Measurements from ENCODE around the gene KCNC4. TPM values are rescaled to one million over a fixed set of nuclear protein-coding genes. Genes with fewer than 3 reads are reported as not detected.

The KCNC4 gene
- total and polyA plus RNA-seq, 9 donors = 3.2 to 18.0 (median 11.7) TPM

DNA sequence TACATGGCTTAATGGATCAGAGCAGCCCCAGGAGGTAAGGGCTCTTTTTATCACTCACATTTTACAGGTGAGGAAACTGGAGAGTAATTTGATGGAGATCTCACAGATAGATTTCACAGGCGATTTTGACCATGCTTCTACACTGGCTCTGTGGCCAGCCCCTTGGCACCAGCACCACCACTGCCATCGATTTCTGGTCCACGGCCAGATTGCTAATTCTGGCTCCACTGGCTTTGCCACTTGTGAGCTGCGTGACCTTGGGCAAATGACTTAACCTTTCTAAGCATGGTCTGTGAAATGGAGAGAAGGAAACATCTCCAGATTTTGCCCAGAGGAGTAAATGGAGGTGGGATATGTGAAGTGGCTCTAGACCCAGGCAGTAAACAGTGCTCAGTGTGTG lies 32.6 kb downstream of the KCNC4 start:
- TF ChIP-seq EP300 (IDR thresholded peaks at IDR 0.05) = no peak
- DNase-seq = no peak
- Histone ChIP-seq H3K4me3 (no peak overlapping the region), H3K27me3 (no peaks in the 10 kb centered on the region), H3K27ac (no peak overlapping the region), H3K4me1 (ENCODE audit: insufficient read depth) (peaks cover 3% of the 10 kb centered on the region), H3K9me3 (no peaks in the 10 kb centered on the region), H3K36me3 (no peaks in the 10 kb centered on the region)
- intact Hi-C loops (cut with DNase I) = no loop called here
- WGBS, 3 donors = 86 to 94% (median 91%) methylated on average over 4 of the region's 4 CpGs

DNA sequence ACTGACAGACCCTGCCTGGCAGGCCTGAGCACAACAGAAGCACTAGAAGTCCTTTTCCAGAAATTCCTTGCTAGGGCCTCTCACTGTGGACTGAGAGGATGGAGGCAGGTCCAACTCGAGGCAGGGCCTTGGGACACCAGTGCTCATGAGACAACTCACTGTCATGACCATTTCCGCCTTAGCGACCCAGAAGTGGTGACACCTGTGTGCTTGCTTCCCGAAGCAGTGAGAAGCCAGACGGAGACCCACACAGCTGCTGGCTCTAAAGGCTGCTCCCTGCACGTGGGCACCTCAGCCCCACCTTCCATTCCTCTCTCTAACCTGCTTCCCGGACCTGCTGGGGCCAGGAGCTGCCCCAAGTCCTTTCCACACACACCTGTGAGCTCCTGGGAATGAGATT lies 33.0 kb downstream of the KCNC4 start:
- Histone ChIP-seq H3K4me1 (ENCODE audit: insufficient read depth) (peaks cover 3% of the 10 kb centered on the region), H3K27me3 (no peaks in the 10 kb centered on the region), H3K9me3 (no peaks in the 10 kb centered on the region), H3K27ac (no peak overlapping the region), H3K4me3 (no peak overlapping the region), H3K36me3 (no peaks in the 10 kb centered on the region)
- intact Hi-C loops (cut with DNase I) = no loop called here
- TF ChIP-seq EP300 (IDR thresholded peaks at IDR 0.05) (no peak), POLR2A (IDR thresholded peaks at IDR 0.05) (no peak)
- TF ChIP-seq, protein P1, sequence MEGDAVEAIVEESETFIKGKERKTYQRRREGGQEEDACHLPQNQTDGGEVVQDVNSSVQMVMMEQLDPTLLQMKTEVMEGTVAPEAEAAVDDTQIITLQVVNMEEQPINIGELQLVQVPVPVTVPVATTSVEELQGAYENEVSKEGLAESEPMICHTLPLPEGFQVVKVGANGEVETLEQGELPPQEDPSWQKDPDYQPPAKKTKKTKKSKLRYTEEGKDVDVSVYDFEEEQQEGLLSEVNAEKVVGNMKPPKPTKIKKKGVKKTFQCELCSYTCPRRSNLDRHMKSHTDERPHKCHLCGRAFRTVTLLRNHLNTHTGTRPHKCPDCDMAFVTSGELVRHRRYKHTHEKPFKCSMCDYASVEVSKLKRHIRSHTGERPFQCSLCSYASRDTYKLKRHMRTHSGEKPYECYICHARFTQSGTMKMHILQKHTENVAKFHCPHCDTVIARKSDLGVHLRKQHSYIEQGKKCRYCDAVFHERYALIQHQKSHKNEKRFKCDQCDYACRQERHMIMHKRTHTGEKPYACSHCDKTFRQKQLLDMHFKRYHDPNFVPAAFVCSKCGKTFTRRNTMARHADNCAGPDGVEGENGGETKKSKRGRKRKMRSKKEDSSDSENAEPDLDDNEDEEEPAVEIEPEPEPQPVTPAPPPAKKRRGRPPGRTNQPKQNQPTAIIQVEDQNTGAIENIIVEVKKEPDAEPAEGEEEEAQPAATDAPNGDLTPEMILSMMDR (IDR thresholded peaks at IDR 0.05) = no peak
- WGBS, 3 donors = 70 to 81% (median 74%) methylated on average over 7 of the region's 7 CpGs
- DNase-seq = no peak

DNA sequence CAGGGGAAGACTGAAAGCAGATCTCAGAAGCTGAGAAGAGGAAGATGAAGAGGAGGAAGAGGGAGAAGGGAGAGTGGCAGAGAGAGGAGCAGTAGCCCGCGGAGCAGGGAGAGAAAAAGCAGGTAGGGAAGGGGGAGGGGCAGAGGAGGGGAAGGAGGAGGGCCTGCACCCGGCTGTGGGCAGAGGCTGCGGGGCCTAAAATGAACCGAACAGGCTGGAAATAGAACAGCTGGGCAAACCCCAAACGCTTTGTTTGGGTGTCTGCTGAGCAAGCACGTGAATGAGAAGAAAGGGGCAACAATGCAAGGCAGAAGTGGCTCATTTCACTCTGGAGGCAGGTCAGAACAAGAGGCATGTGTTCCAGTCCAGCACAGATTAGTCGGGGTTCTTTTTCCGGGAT lies 33.5 kb downstream of the KCNC4 start:
- Histone ChIP-seq H3K27ac (no peak overlapping the region), H3K4me3 (no peak overlapping the region), H3K4me1 (ENCODE audit: insufficient read depth) (peaks cover 3% of the 10 kb centered on the region), H3K27me3 (no peaks in the 10 kb centered on the region), H3K36me3 (no peaks in the 10 kb centered on the region), H3K9me3 (no peaks in the 10 kb centered on the region)
- no peak for TF ChIP-seq POLR2A (IDR thresholded peaks at IDR 0.05)
- TF ChIP-seq, protein P1 (IDR thresholded peaks at IDR 0.05) = no peak
- no peak for TF ChIP-seq EP300 (IDR thresholded peaks at IDR 0.05)
- intact Hi-C loops (cut with DNase I) = no loop called here
- no peak for DNase-seq
- 16 to 42% (median 18%) methylated on average over 9 of the region's 9 CpGs for WGBS, 3 donors

DNA sequence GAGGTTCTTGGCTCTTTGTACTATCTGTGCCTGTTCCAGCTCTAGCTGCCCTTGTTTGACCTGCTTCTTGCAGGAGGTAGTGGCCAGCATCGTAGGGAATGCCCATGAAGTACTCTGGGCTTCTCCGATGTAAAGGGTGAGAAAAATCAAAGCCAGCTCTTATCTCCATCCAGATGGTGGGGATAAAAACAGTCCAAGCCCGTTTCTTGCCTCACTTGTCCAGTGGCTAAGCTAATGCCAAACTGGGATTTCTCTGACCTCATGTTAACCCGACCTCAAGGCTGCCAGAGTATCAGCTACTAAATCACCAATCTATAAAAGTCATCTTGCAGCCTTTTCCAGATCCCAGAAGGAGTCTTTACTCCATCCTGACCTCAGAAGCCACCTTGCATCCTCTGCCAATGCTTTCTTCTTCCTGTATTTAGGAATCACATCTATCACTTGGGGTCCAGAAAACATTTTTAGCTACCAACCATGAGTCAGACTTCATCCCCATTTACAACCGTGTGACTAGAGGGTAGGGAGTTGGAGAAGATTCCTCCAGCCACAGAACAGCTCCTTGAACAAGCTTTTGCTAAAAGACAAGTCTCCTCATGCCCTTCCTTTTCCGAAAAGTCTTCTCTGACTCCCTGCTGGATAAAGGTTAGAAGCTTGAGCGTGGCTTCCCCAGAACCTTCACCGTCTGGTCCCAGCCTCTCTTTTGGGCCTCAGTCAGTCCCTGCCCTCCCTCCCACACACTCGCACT lies 35.9 kb downstream of the KCNC4 start:
- 60 to 73% (median 71%) methylated on average over 9 of the region's 9 CpGs for WGBS, 3 donors
- no peak overlapping the region for H3K27ac ChIP-seq
- no peak overlapping the region for H3K4me3 ChIP-seq
- H3K4me1 ChIP-seq (ENCODE audit: insufficient read depth) = peaks cover 3% of the 10 kb centered on the region
- no peaks in the 10 kb centered on the region for H3K27me3 ChIP-seq
- no peak for DNase-seq
- no peaks in the 10 kb centered on the region for H3K9me3 ChIP-seq
- intact Hi-C loops (cut with DNase I) = no loop called here
- TF ChIP-seq POLR2A (IDR thresholded peaks at IDR 0.05) = no peak
- TF ChIP-seq, protein P1 (IDR thresholded peaks at IDR 0.05) = no peak
- TF ChIP-seq EP300 (IDR thresholded peaks at IDR 0.05) = no peak
- H3K36me3 ChIP-seq = no peaks in the 10 kb centered on the region

DNA sequence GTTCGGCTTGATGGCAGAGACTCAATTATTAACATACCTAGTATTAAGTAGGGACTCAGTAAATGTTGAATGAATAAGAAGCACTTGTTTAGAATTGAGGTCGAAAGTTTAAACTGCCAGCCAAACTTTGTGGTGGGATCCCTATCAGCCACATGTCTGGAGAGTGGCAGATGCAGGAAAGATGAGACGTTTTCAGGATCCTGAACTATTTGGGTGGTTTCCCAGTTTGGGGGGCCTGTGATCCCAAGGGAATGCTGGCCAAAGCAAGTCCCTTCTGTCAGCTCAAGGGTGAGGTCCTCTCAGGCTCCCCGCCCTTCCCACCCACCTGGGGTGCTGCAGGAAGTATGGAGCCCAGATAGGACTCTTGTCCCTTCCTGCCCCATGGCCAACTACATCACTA lies 38.6 kb downstream of the KCNC4 start:
- WGBS, 3 donors = 78 to 84% (median 83%) methylated on average over 4 of the region's 4 CpGs
- H3K27ac ChIP-seq = no peak overlapping the region
- TF ChIP-seq POLR2A (IDR thresholded peaks at IDR 0.05) (no peak), EP300 (IDR thresholded peaks at IDR 0.05) (no peak)
- TF ChIP-seq, protein P1 (IDR thresholded peaks at IDR 0.05) = no peak
- no peaks in the 10 kb centered on the region for H3K9me3 ChIP-seq
- H3K4me1 ChIP-seq (ENCODE audit: insufficient read depth) = no peaks in the 10 kb centered on the region
- no peaks in the 10 kb centered on the region for H3K36me3 ChIP-seq
- H3K27me3 ChIP-seq = no peaks in the 10 kb centered on the region
- no peak overlapping the region for H3K4me3 ChIP-seq
- no peak for DNase-seq
- intact Hi-C loops (cut with DNase I) = no loop called here

Data from ovary (tissue), 9 donors.